Ishikawa (cell line): ENCODE results near the gene MITF.

Source experiments
- CEBPB ChIP-seq: IDR thresholded peaks from 2 replicates; pipeline ENCODE4 v1.6.1; 2012
- CREB1 ChIP-seq: IDR thresholded peaks from 2 replicates; pipeline ENCODE4 v1.6.1; 2012; ENCODE audit warnings: low read depth
- EP300 ChIP-seq: IDR thresholded peaks from 2 replicates; pipeline ENCODE4 v1.6.1; 2012; ENCODE audit warnings: borderline replicate concordance
- FOXM1 ChIP-seq: IDR thresholded peaks from 2 replicates; pipeline ENCODE4 v1.6.1; 2012; ENCODE audit warnings: low read depth, borderline replicate concordance

DNA sequence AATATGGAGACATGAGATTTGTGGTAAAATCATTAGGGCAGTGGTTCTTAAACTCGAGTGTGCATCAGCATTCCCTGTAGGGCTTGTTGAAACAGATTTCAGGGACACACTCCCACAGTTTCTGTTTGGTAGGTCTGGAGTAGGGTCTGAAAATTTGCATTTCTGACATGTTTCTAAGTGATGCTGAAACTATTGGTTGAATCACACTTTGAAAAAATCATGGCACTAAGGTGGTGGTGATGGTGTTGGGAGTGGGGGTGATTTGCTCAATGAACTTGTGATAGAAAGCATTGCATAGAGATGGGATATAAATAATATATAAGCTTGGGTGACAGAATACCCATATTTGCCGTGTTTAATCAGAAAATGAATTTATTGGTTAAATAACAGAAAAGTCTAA lies 11.3 kb downstream of the MITF start:
- no peak for TF ChIP-seq CREB1
- TF ChIP-seq FOXM1 = no peak
- no peak for TF ChIP-seq EP300
- no peak for TF ChIP-seq CEBPB
